GM12801 (cell line): ENCODE data around the gene SERPING1.

Experiments
- CTCF ChIP-seq: IDR thresholded peaks from one replicate; pipeline ENCODE4 v1.5.1; 2011; ENCODE audit warnings: control low read depth; ENCODE audit not compliant: insufficient read length; ENCODE audit errors: extremely low read depth

The SERPING1 gene

GRCh38 chr11:57645689-57646085 is 48.2 kb downstream of the SERPING1 start:
- TF ChIP-seq CTCF = no peak

- TF ChIP-seq CTCF = no peak
Measured at GRCh38 chr11:57646194-57646798, 48.8 kb downstream of the SERPING1 start.

GRCh38 chr11:57646799-57647303 is 49.4 kb downstream of the SERPING1 start:
- TF ChIP-seq CTCF = no peak

DNA sequence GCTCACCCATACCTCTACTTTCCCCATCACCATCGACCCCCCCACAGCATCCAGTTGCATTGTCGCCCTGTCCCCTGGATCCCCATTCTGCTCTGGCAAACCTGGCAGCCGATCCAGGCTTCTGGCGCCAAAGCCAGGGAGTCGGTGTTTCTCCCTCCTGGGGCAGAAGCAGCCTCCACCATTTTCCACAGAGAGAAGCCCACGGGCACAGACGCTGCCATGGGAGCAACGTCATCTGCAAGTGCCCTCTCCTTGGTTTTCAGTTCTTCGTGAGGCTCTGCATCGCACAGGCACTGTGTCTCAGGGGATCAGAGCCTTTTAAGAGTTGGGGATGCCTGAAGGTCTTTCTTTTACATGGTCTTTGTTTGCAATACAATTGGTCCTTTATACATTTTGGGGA is 49.9 kb downstream of the SERPING1 start:
- TF ChIP-seq CTCF = no peak

DNA sequence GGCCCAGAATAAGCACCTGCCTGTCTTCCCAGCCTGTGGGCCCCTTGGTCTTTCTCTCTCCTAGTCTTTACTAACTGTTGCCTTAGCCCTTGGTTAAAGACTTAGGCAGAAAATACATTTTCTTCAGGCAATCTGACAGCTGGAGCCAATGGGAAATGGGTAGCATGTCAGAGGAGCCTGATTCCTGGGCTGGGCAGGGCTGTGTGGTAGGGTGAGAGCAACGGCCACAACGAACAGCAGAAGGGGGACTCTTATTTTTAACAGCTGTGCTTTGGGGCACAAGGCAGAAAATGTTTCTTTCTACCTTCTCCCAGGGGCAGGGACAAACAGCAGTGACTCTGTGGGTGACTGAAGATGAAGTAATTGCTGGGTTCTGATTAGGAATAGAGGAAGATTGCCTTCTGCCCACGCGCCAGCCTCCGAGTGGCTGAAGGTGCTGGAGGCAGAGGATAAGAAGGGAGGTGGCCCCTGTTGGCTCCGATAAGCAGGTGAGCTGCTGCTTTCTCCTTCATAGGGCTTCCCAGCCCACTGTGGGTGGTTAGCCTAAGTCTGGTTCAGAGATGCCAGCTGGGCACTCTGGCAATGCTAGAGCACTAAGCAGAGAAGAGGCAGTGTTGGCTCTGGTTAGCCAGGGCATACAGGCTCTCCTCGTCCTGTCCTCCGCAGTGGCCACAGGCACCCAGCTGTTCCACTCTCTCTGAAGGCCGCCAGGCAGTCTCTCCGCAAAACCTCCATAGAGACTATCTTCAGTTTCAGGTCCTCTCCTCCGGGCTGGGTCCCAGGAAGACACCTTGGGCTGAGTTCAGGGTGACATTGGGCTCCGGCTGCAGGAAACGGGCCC is 50.7 kb downstream of the SERPING1 start:
- TF ChIP-seq CTCF = no peak

- TF ChIP-seq CTCF = no peak
Measured at GRCh38 chr11:57648801-57649735, 51.6 kb downstream of the SERPING1 start.
